ENCODE data around the gene STK31. TPM values are rescaled to one million over a fixed set of nuclear protein-coding genes. Genes with fewer than 3 reads are reported as not detected.
"Not testable (repeated sequence)": the region's sequence is repeated elsewhere in the genome, so short reads cannot be mapped to it uniquely, and the experiment has no call there.

The STK31 gene
- total RNA-seq, 1 donor: not detected

- peak; percentile 61 for TF ChIP-seq CTCF (IDR thresholded peaks at IDR 0.05; ENCODE audit: insufficient read depth, low read depth, low read length)
- DNase-seq (ENCODE audit: low read depth): peak; percentile 54
- peak within 1 kb of the TSS; percentile 51 for H3K4me3 ChIP-seq (ENCODE audit: low read depth, low read length)
Measured at GRCh38 chr7:23679898-23680413, 30.1 kb upstream of the STK31 start, which contains the start of gene FAM221A. Gene FAM221A (plus strand): TSS chr7:23680199. CDS start chr7:23680219, 20 bp downstream.

- H3K4me3 ChIP-seq (ENCODE audit: low read depth, low read length): peak overlapping the region; percentile 51
- no peak for TF ChIP-seq CTCF (IDR thresholded peaks at IDR 0.05; ENCODE audit: insufficient read depth, low read depth, low read length)
- DNase-seq (ENCODE audit: low read depth): peak; percentile 17
Measured at GRCh38 chr7:23680414-23681405, 29.3 kb upstream of the STK31 start.

GRCh38 chr7:23684041-23684440 lies 26.0 kb upstream of the STK31 start:
- not testable (repeated sequence) for DNase-seq (ENCODE audit: low read depth); H3K4me3 ChIP-seq (ENCODE audit: low read depth, low read length)

GRCh38 chr7:23685731-23686130 lies 24.3 kb upstream of the STK31 start:
- TF ChIP-seq CTCF (IDR thresholded peaks at IDR 0.05; ENCODE audit: insufficient read depth, low read depth, low read length): no peak
- H3K4me3 ChIP-seq (ENCODE audit: low read depth, low read length): no peak overlapping the region
- DNase-seq (ENCODE audit: low read depth): no peak

- DNase-seq (ENCODE audit: low read depth): no peak
- no peak for TF ChIP-seq CTCF (IDR thresholded peaks at IDR 0.05; ENCODE audit: insufficient read depth, low read depth, low read length)
- H3K4me3 ChIP-seq (ENCODE audit: low read depth, low read length): no peak overlapping the region
Measured at GRCh38 chr7:23687011-23687410, 23.0 kb upstream of the STK31 start.

- H3K4me3 ChIP-seq (ENCODE audit: low read depth, low read length): no peak overlapping the region
- no peak for TF ChIP-seq CTCF (IDR thresholded peaks at IDR 0.05; ENCODE audit: insufficient read depth, low read depth, low read length)
- no peak for DNase-seq (ENCODE audit: low read depth)
Measured at GRCh38 chr7:23689165-23689564, 20.9 kb upstream of the STK31 start.

- DNase-seq (ENCODE audit: low read depth): no peak
- H3K4me3 ChIP-seq (ENCODE audit: low read depth, low read length): no peak overlapping the region
- TF ChIP-seq CTCF (IDR thresholded peaks at IDR 0.05; ENCODE audit: insufficient read depth, low read depth, low read length): no peak
Measured at GRCh38 chr7:23691320-23691719, 18.7 kb upstream of the STK31 start.
